Measurements from ENCODE around the gene MTHFD1L. TPM values are rescaled to one million over a fixed set of nuclear protein-coding genes. Genes with fewer than 3 reads are reported as not detected.
"Not testable (repeated sequence)": the region's sequence is repeated elsewhere in the genome, so short reads cannot be mapped to it uniquely, and the experiment has no call there.

Gene MTHFD1L
- total and polyA plus RNA-seq, 3 experiments from 2014 or later = 5.8 to 108 (median 102) TPM

DNA sequence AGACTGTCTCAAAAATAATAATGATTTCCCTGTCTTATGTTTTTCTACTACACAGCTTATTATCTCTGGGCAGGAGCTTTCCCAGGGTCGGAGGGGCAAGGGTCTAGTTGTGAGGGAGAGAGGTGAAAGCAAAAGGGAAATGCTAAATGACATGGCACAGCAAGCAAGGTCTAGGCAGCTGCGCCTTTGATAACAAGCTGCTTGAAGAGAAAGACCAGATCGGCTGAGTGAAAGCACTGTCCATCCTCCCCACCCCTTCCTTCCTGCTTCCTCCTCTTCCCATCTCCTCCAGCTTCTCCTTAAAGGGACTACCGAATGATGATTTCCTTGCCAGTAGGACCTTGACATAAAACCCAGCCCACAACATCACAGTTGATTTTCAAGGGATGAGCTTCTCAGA, 216.2 kb downstream of the MTHFD1L start:
- POLR2A ChIA-PET = no interaction called here
- Histone ChIP-seq H3K36me3 (ENCODE audit: insufficient read depth, low read length) (no peaks in the 10 kb centered on the region), H3K27ac (ENCODE audit: low read depth, low read length) (no peak overlapping the region), H3K4me1 (ENCODE audit: insufficient read depth, low read length) (no peaks in the 10 kb centered on the region), H3K27me3 (ENCODE audit: insufficient read depth, low read length, poor library complexity, severe bottlenecking) (no peaks in the 10 kb centered on the region), H3K9me3 (ENCODE audit: low read length) (no peaks in the 10 kb centered on the region), H3K4me3 (ENCODE audit: low read length) (no peak overlapping the region)
- Mint-ChIP-seq H3K9me3 (no peaks in the 10 kb centered on the region), H3K4me3 (no peak overlapping the region), H3K27ac (no peak overlapping the region), H3K27me3 (no peaks in the 10 kb centered on the region), H3K4me1 (no peaks in the 10 kb centered on the region), H3K36me3 (peaks cover 0 to 4% (median 0%) of the 10 kb centered on the region in 3 donors)
- DNase-seq = no peak
- CTCF ChIA-PET = no interaction called here

DNA sequence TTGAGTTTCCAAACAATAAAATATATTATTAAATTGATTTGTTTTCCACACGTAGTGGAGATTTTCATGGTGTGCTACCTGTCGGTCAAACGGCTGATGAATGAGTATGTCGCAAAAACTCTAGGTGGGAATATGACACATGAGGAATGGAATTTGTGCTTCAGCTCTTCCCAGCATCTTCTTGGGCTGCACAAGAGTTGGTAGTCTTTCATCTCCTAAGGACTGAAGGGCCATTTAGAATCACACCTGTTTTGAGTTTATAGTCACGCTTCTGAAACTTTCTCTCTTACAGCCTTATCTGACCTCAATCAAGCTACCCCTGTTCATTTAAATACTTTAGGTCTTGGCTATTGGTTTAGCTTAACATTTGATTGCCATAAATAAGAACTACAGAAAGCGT, 216.6 kb downstream of the MTHFD1L start:
- POLR2A ChIA-PET = no interaction called here
- H3K4me1 Mint-ChIP-seq = no peaks in the 10 kb centered on the region
- peaks cover 0 to 4% (median 0%) of the 10 kb centered on the region in 3 donors for H3K36me3 Mint-ChIP-seq
- no peaks in the 10 kb centered on the region for H3K4me1 ChIP-seq (ENCODE audit: insufficient read depth, low read length)
- no peak overlapping the region for H3K4me3 ChIP-seq (ENCODE audit: low read length)
- H3K4me3 Mint-ChIP-seq = no peak overlapping the region
- H3K27ac Mint-ChIP-seq = no peak overlapping the region
- no peak overlapping the region for H3K27ac ChIP-seq (ENCODE audit: low read depth, low read length)
- CTCF ChIA-PET = no interaction called here
- H3K36me3 ChIP-seq (ENCODE audit: insufficient read depth, low read length) = no peaks in the 10 kb centered on the region
- no peak for DNase-seq
- no peaks in the 10 kb centered on the region for H3K9me3 Mint-ChIP-seq
- no peaks in the 10 kb centered on the region for H3K27me3 ChIP-seq (ENCODE audit: insufficient read depth, low read length, poor library complexity, severe bottlenecking)
- no peaks in the 10 kb centered on the region for H3K9me3 ChIP-seq (ENCODE audit: low read length)
- H3K27me3 Mint-ChIP-seq = no peaks in the 10 kb centered on the region

- H3K4me3 Mint-ChIP-seq = no peak overlapping the region
- H3K27ac ChIP-seq (ENCODE audit: low read depth, low read length) = no peak overlapping the region
- no peaks in the 10 kb centered on the region for H3K9me3 Mint-ChIP-seq
- CTCF ChIA-PET = no interaction called here
- H3K9me3 ChIP-seq (ENCODE audit: low read length) = no peaks in the 10 kb centered on the region
- H3K27me3 Mint-ChIP-seq = no peaks in the 10 kb centered on the region
- no peaks in the 10 kb centered on the region for H3K4me1 ChIP-seq (ENCODE audit: insufficient read depth, low read length)
- H3K4me3 ChIP-seq (ENCODE audit: low read length) = no peak overlapping the region
- no peaks in the 10 kb centered on the region for H3K27me3 ChIP-seq (ENCODE audit: insufficient read depth, low read length, poor library complexity, severe bottlenecking)
- H3K27ac Mint-ChIP-seq = no peak overlapping the region
- H3K36me3 ChIP-seq (ENCODE audit: insufficient read depth, low read length) = no peaks in the 10 kb centered on the region
- no peak for DNase-seq
- POLR2A ChIA-PET = no interaction called here
- H3K36me3 Mint-ChIP-seq = no peaks in the 10 kb centered on the region
- no peaks in the 10 kb centered on the region for H3K4me1 Mint-ChIP-seq
These were observed 218.8 kb downstream of the MTHFD1L start for GRCh38 chr6:151084275-151084674.

GRCh38 chr6:151087055-151087454, 221.6 kb downstream of the MTHFD1L start:
- H3K36me3 Mint-ChIP-seq; H3K36me3 ChIP-seq (ENCODE audit: insufficient read depth, low read length); H3K27me3 Mint-ChIP-seq; H3K27ac Mint-ChIP-seq; H3K4me1 ChIP-seq (ENCODE audit: insufficient read depth, low read length); H3K27ac ChIP-seq (ENCODE audit: low read depth, low read length); H3K4me1 Mint-ChIP-seq; H3K9me3 Mint-ChIP-seq; H3K4me3 Mint-ChIP-seq; CTCF ChIA-PET; H3K9me3 ChIP-seq (ENCODE audit: low read length); H3K27me3 ChIP-seq (ENCODE audit: insufficient read depth, low read length, poor library complexity, severe bottlenecking); H3K4me3 ChIP-seq (ENCODE audit: low read length); POLR2A ChIA-PET; DNase-seq: not testable (repeated sequence)

- no peak for DNase-seq
- ChIA-PET CTCF (interaction anchor here (1.7 kb wide), 1 partner anchor 10 kb away, joined by 3 read pairs; no protein-coding TSS in a partner anchor), POLR2A (no interaction called here)
- no peak overlapping the region for H3K27ac ChIP-seq (ENCODE audit: low read depth, low read length)
- H3K36me3 ChIP-seq (ENCODE audit: insufficient read depth, low read length) = no peaks in the 10 kb centered on the region
- H3K4me1 Mint-ChIP-seq = no peaks in the 10 kb centered on the region
- no peaks in the 10 kb centered on the region for H3K9me3 ChIP-seq (ENCODE audit: low read length)
- peaks cover 0 to under 1% of the 10 kb centered on the region in 2 donors for H3K27me3 Mint-ChIP-seq
- H3K4me3 ChIP-seq (ENCODE audit: low read length) = no peak overlapping the region
- H3K27me3 ChIP-seq (ENCODE audit: insufficient read depth, low read length, poor library complexity, severe bottlenecking) = no peaks in the 10 kb centered on the region
- H3K4me3 Mint-ChIP-seq = no peak overlapping the region
- H3K27ac Mint-ChIP-seq = no peak overlapping the region
- H3K4me1 ChIP-seq (ENCODE audit: insufficient read depth, low read length) = no peaks in the 10 kb centered on the region
- H3K9me3 Mint-ChIP-seq = no peaks in the 10 kb centered on the region
- peaks cover 3 to 7% (median 3%) of the 10 kb centered on the region in 3 donors for H3K36me3 Mint-ChIP-seq
These were observed 222.5 kb downstream of the MTHFD1L start for GRCh38 chr6:151087861-151088598.

- Histone ChIP-seq H3K4me1 (ENCODE audit: insufficient read depth, low read length) (no peaks in the 10 kb centered on the region), H3K9me3 (ENCODE audit: low read length) (no peaks in the 10 kb centered on the region), H3K36me3 (ENCODE audit: insufficient read depth, low read length) (no peaks in the 10 kb centered on the region), H3K27ac (ENCODE audit: low read depth, low read length) (no peak overlapping the region), H3K4me3 (ENCODE audit: low read length) (no peak overlapping the region), H3K27me3 (ENCODE audit: insufficient read depth, low read length, poor library complexity, severe bottlenecking) (no peaks in the 10 kb centered on the region)
- DNase-seq = no peak
- peaks cover 0 to 1% of the 10 kb centered on the region in 2 donors for H3K27me3 Mint-ChIP-seq
- peaks cover 3 to 10% (median 4%) of the 10 kb centered on the region in 3 donors for H3K36me3 Mint-ChIP-seq
- no peaks in the 10 kb centered on the region for H3K9me3 Mint-ChIP-seq
- no peaks in the 10 kb centered on the region for H3K4me1 Mint-ChIP-seq
- H3K4me3 Mint-ChIP-seq = no peak overlapping the region
- H3K27ac Mint-ChIP-seq = no peak overlapping the region
- CTCF ChIA-PET = interaction anchor here (1.7 kb wide), 1 partner anchor 10 kb away, joined by 3 read pairs; no protein-coding TSS in a partner anchor
- POLR2A ChIA-PET = no interaction called here
These were observed 223.1 kb downstream of the MTHFD1L start for GRCh38 chr6:151088599-151088935.

GRCh38 chr6:151088963-151089362, 223.5 kb downstream of the MTHFD1L start:
- no peaks in the 10 kb centered on the region for H3K27me3 ChIP-seq (ENCODE audit: insufficient read depth, low read length, poor library complexity, severe bottlenecking)
- Mint-ChIP-seq H3K4me3 (no peak overlapping the region), H3K9me3 (no peaks in the 10 kb centered on the region), H3K36me3 (peaks cover 5 to 11% (median 6%) of the 10 kb centered on the region in 3 donors), H3K27me3 (peaks cover 0 to 1% of the 10 kb centered on the region in 2 donors), H3K4me1 (no peaks in the 10 kb centered on the region), H3K27ac (no peak overlapping the region)
- no peaks in the 10 kb centered on the region for H3K36me3 ChIP-seq (ENCODE audit: insufficient read depth, low read length)
- CTCF ChIA-PET = interaction anchor here (1.7 kb wide), 1 partner anchor 9 kb away, joined by 3 read pairs; no protein-coding TSS in a partner anchor
- H3K9me3 ChIP-seq (ENCODE audit: low read length) = no peaks in the 10 kb centered on the region
- no peak overlapping the region for H3K27ac ChIP-seq (ENCODE audit: low read depth, low read length)
- DNase-seq = no peak
- POLR2A ChIA-PET = no interaction called here
- H3K4me1 ChIP-seq (ENCODE audit: insufficient read depth, low read length) = no peaks in the 10 kb centered on the region
- no peak overlapping the region for H3K4me3 ChIP-seq (ENCODE audit: low read length)

- H3K36me3 Mint-ChIP-seq = peaks cover 6 to 13% (median 9%) of the 10 kb centered on the region in 3 donors
- Histone ChIP-seq H3K4me1 (ENCODE audit: insufficient read depth, low read length) (no peaks in the 10 kb centered on the region), H3K27me3 (ENCODE audit: insufficient read depth, low read length, poor library complexity, severe bottlenecking) (no peaks in the 10 kb centered on the region), H3K36me3 (ENCODE audit: insufficient read depth, low read length) (no peaks in the 10 kb centered on the region), H3K9me3 (ENCODE audit: low read length) (no peaks in the 10 kb centered on the region), H3K27ac (ENCODE audit: low read depth, low read length) (no peak overlapping the region), H3K4me3 (ENCODE audit: low read length) (no peak overlapping the region)
- H3K4me3 Mint-ChIP-seq = no peak overlapping the region
- CTCF ChIA-PET = no interaction called here
- POLR2A ChIA-PET = no interaction called here
- no peak for DNase-seq
- H3K27ac Mint-ChIP-seq = no peak overlapping the region
- H3K4me1 Mint-ChIP-seq = no peaks in the 10 kb centered on the region
- H3K27me3 Mint-ChIP-seq = peaks cover 0 to 1% of the 10 kb centered on the region in 2 donors
- H3K9me3 Mint-ChIP-seq = no peaks in the 10 kb centered on the region
These were observed 224.5 kb downstream of the MTHFD1L start for GRCh38 chr6:151089978-151090377.

Measured in CD8-positive, alpha-beta memory T cell (primary cell).